Uterus (tissue), 4 donors: Measurements from ENCODE around the gene IRF7. TPM values are rescaled to one million over a fixed set of nuclear protein-coding genes. Genes with fewer than 3 reads are reported as not detected.

Source experiments
- DNase-seq, 2 donors: peaks; one replicate each; pipeline ENCODE4 v3.0.0-alpha.2; 2019 to 2020
- H3K27ac ChIP-seq, 2 donors: fragments of 200-600 bp; sonication (generic); 1 replicate in 1 of 2; 2 replicates in 1 of 2; pipeline ENCODE4 v1.5.1; 2016 to 2018
- H3K27me3 ChIP-seq, 2 donors: fragments of 200-600 bp; sonication (generic); one replicate each; pipeline ENCODE4 v1.5.1; 2018 to 2019; ENCODE audit warnings: control low read depth in 1 of 2
- H3K36me3 ChIP-seq, 2 donors: fragments of 200-600 bp; sonication (generic); one replicate each; pipeline ENCODE4 v1.5.1; 2019; ENCODE audit warnings: control low read depth in 1 of 2
- H3K4me1 ChIP-seq, 2 donors: fragments of 200-600 bp; sonication (generic); one replicate each; pipeline ENCODE4 v1.5.1; 2018 to 2019; ENCODE audit warnings: control low read depth in 1 of 2
- H3K4me3 ChIP-seq, 2 donors: fragments of 200-600 bp; sonication (generic); 1 replicate in 1 of 2; 2 replicates in 1 of 2; pipeline ENCODE4 v1.5.1; 2018 to 2019; ENCODE audit warnings: mild to moderate bottlenecking in 1 of 2
- H3K9me3 ChIP-seq, 2 donors: fragments of 200-600 bp; sonication (generic); one replicate each; pipeline ENCODE4 v1.5.1; 2019; ENCODE audit warnings: control low read depth in 1 of 2
- POLR2A ChIP-seq, 2 donors: fragments of 450-650 bp; IDR thresholded peaks; one replicate each; pipeline ENCODE4 v1.6.1; 2016; ENCODE audit warnings: antibody characterized with exemption in 2 of 2, mild to moderate bottlenecking in 1 of 2, moderate library complexity in 1 of 2
- intact Hi-C: fragments of 100-400 bp; cut with DNase I; formaldehyde crosslinking; loops from one replicate; pipeline ENCODE4 v1.15.1; 2023; ENCODE audit warnings: low total_unique reads
- total RNA-seq, 4 donors: library from RNA; depleted of rRNA in 3 of 4; stranded (reverse); fragments of >200 nt in 3 of 4; gene quantifications; one replicate each; pipeline versions ENCODE4 v1.1.0 to v1.2.4, GENCODE V29; 2014 to 2023
- TF ChIP-seq, protein P1 (sequence below), 4 experiments: fragments of 200-600 bp in 2 of 4; fragments of 450-650 bp in 2 of 4; sonication (generic) in 2 of 4; IDR thresholded peaks; one replicate each; pipeline ENCODE4 v1.5.1; 2016 to 2019; ENCODE audit warnings: antibody characterized with exemption in 4 of 4, mild to moderate bottlenecking in 2 of 4, moderate library complexity in 1 of 4
- donor health status: DM: yes; HTN: yes; CAD: no.

Gene IRF7
- total RNA-seq, 4 donors from 2014 or later, result 9.1 to 33.6 (median 13.1) TPM

DNA sequence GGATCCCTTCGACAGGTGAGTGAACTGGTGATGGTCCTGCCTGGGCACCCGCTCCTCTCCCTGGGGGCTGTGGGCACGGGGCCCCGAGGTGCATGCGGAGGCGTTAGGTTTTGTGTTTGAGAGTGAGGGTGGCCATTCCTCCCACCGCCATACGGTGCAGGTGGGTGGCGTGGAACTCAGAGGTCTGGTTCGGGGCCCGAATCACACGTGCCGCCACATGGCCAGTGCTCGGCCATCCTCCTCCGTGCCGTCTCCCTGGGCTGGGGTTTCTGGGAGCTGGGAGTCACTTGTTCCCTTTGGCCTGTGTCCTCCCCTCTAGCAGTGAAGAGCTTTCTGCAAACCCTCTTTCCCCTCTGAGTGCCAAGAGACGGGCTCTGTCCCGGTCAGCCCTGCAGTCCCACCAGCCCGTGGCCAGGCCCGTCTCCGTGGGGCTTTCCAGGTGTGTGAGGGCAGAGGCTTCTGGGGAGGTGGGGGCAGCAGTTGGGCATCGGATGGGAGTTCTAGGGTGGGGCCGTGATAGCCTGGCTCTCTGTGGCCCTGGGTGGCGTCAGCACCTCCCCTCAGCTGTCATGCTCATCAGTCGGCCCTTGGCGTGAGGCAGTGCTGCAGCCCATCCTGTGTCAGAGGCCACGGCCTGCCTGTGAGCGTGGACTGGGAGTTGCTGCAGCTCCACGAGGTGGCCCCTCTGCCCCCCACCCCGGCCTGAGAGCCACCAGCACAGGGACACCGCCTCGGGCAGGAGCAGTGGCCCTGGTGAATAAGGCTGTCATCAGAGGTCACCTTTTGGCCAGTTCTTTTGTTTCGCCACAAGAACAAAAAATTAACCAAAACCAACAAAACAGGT lies 10.2 kb downstream of the IRF7 start:
- intact Hi-C loops, result no loop called here
- Histone ChIP-seq H3K4me3 (no peak overlapping the region), H3K27me3 (no peaks in the 10 kb centered on the region), H3K4me1 (peaks cover 0 to 4% of the 10 kb centered on the region in 2 donors), H3K27ac (peak overlapping the region; percentile 66 to 85), H3K36me3 (no peaks in the 10 kb centered on the region), H3K9me3 (no peaks in the 10 kb centered on the region)
- DNase-seq, result no peak
- TF ChIP-seq, protein P1, sequence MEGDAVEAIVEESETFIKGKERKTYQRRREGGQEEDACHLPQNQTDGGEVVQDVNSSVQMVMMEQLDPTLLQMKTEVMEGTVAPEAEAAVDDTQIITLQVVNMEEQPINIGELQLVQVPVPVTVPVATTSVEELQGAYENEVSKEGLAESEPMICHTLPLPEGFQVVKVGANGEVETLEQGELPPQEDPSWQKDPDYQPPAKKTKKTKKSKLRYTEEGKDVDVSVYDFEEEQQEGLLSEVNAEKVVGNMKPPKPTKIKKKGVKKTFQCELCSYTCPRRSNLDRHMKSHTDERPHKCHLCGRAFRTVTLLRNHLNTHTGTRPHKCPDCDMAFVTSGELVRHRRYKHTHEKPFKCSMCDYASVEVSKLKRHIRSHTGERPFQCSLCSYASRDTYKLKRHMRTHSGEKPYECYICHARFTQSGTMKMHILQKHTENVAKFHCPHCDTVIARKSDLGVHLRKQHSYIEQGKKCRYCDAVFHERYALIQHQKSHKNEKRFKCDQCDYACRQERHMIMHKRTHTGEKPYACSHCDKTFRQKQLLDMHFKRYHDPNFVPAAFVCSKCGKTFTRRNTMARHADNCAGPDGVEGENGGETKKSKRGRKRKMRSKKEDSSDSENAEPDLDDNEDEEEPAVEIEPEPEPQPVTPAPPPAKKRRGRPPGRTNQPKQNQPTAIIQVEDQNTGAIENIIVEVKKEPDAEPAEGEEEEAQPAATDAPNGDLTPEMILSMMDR (IDR thresholded peaks at IDR 0.05), result no peak
- TF ChIP-seq POLR2A (IDR thresholded peaks at IDR 0.05), result no peak

GRCh38 chr11:603154-603553 lies 12.6 kb downstream of the IRF7 start:
- H3K4me1 ChIP-seq, result peaks cover 0 to 4% of the 10 kb centered on the region in 2 donors
- no peak overlapping the region for H3K4me3 ChIP-seq
- H3K27me3 ChIP-seq, result no peaks in the 10 kb centered on the region
- DNase-seq, result no peak
- intact Hi-C loops, result no loop called here
- TF ChIP-seq POLR2A (IDR thresholded peaks at IDR 0.05), result no peak
- TF ChIP-seq, protein P1 (IDR thresholded peaks at IDR 0.05), result no peak
- H3K36me3 ChIP-seq, result no peaks in the 10 kb centered on the region
- no peaks in the 10 kb centered on the region for H3K9me3 ChIP-seq
- no peak overlapping the region for H3K27ac ChIP-seq

- TF ChIP-seq POLR2A (IDR thresholded peaks at IDR 0.05), result no peak
- TF ChIP-seq, protein P1 (IDR thresholded peaks at IDR 0.05), result no peak
- no peaks in the 10 kb centered on the region for H3K36me3 ChIP-seq
- H3K4me3 ChIP-seq, result no peak overlapping the region
- no peak for DNase-seq
- no peaks in the 10 kb centered on the region for H3K9me3 ChIP-seq
- H3K27ac ChIP-seq, result no peak overlapping the region
- intact Hi-C loops, result no loop called here
- H3K4me1 ChIP-seq, result peaks cover 0 to 4% of the 10 kb centered on the region in 2 donors
- no peaks in the 10 kb centered on the region for H3K27me3 ChIP-seq
These were observed 14.0 kb downstream of the IRF7 start for GRCh38 chr11:601573-602245.

DNA sequence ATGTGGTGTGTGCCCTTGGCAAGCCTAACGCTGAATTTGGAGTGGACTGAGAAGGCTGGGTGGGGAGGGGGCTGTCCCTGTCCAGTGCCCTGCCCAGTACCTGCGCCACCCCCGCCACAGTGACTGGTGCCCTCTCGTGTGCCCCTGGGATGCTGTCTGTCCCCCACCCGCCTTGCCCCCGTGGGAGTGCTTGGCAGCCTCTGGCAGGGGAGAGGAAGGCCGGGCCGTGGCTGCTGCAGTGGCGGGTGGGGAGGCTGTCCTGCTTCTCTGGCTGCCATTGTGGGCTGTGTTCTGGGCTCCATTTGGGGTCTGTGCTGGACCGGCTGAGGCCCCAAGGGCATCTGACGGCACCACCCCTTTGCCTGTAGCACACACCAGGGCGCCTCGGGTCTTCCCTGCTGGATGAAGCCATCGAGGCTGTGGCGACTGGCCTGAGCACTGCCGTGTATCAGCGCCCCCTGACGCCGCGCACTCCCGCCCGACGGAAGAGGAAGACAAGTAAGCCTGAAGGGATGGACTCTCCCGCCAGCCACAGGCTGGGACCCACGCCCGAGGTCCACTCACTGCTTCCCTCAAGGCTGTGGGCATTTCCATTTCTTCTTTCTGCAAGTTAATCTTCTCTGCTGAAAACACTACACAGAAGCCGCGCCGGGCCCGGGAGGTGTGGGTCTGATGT lies 17.6 kb downstream of the IRF7 start:
- Histone ChIP-seq H3K27me3 (no peaks in the 10 kb centered on the region), H3K27ac (no peak overlapping the region), H3K36me3 (no peaks in the 10 kb centered on the region), H3K4me1 (no peaks in the 10 kb centered on the region), H3K4me3 (no peak overlapping the region), H3K9me3 (no peaks in the 10 kb centered on the region)
- TF ChIP-seq, protein P1 (IDR thresholded peaks at IDR 0.05), result no peak
- TF ChIP-seq POLR2A (IDR thresholded peaks at IDR 0.05), result no peak
- intact Hi-C loops, result no loop called here
- no peak for DNase-seq
